Gastrocnemius medialis (tissue), 4 donors: ENCODE measurements around the gene PCSK5. TPM values are rescaled to one million over a fixed set of nuclear protein-coding genes. Genes with fewer than 3 reads are reported as not detected.

Experiments used
- ATAC-seq, 2 donors: fragments of 150-250 bp; one replicate each; pipeline ENCODE4 v1.9.1; 2016
- DNase-seq, 2 donors: peaks; one replicate each; pipeline ENCODE4 v3.0.0-alpha.2; 2019
- H3K27ac ChIP-seq, 4 donors: fragments of 200-600 bp; sonication (generic); 1 replicate in 1 of 4; 2 replicates in 3 of 4; pipeline ENCODE4 v1.5.1; 2016 to 2018; ENCODE audit warnings: mild to moderate bottlenecking in 2 of 4, moderate library complexity in 1 of 4
- H3K27me3 ChIP-seq, 3 donors: fragments of 200-600 bp; sonication (generic) in 2 of 3; 1 replicate in 1 of 3; 2 replicates in 2 of 3; pipeline versions ENCODE4 v1.5.1 to v1.6.0; 2016 to 2019; ENCODE audit warnings: mild to moderate bottlenecking in 1 of 3, moderate library complexity in 1 of 3
- H3K36me3 ChIP-seq, 2 donors: fragments of 200-600 bp; sonication (generic) in 1 of 2; one replicate each; pipeline ENCODE4 v1.5.1; 2017 to 2018
- H3K4me1 ChIP-seq, 2 donors: fragments of 200-600 bp; sonication (generic) in 1 of 2; one replicate each; pipeline ENCODE4 v1.5.1; 2016 to 2017; ENCODE audit warnings: mild to moderate bottlenecking in 2 of 2
- H3K4me3 ChIP-seq, 4 donors: fragments of 200-600 bp; sonication (generic) in 3 of 4; 1 replicate in 1 of 4; 2 replicates in 3 of 4; pipeline ENCODE4 v1.5.1; 2016 to 2019; ENCODE audit warnings: mild to moderate bottlenecking in 2 of 4
- H3K9me3 ChIP-seq, 3 donors: fragments of 200-600 bp; sonication (generic) in 2 of 3; 1 replicate in 1 of 3; 2 replicates in 2 of 3; pipeline ENCODE4 v1.5.1; 2016 to 2019
- CTCF ChIP-seq, 5 experiments: fragments of 450-650 bp in 3 of 5; fragments of 200-600 bp in 2 of 5; sonication (generic) in 2 of 5; IDR thresholded peaks in 4 of 5; conservative IDR thresholded peaks in 1 of 5; 1 replicate in 4 of 5; 2 replicates in 1 of 5; pipeline ENCODE4 v1.5.1; 2016 to 2019; ENCODE audit warnings: antibody characterized with exemption in 5 of 5, mild to moderate bottlenecking in 3 of 5, moderate library complexity in 3 of 5
- POLR2A ChIP-seq, 2 donors: fragments of 450-650 bp; IDR thresholded peaks; one replicate each; pipeline ENCODE4 v1.6.1; 2017; ENCODE audit warnings: antibody characterized with exemption in 2 of 2, mild to moderate bottlenecking in 2 of 2, moderate library complexity in 2 of 2
- in situ Hi-C, 4 donors: fragments of 200-750 bp; cut with MboI; loops; one replicate each; pipeline versions ENCODE4 v1.15.0 to v1.8.0; 2017; ENCODE audit warnings: low sequenced_read_pairs in 4 of 4
- intact Hi-C: fragments of 100-400 bp; cut with DNase I; formaldehyde crosslinking; loops from one replicate; pipeline ENCODE4 v1.15.1; 2023; ENCODE audit warnings: low total_unique reads
- total RNA-seq, 4 donors: library from RNA; depleted of rRNA; stranded (reverse); fragments of >200 nt; gene quantifications; one replicate each; pipeline versions ENCODE4 v1.1.0 to v1.2.3, GENCODE V29; 2016

The PCSK5 gene
- total RNA-seq, 4 donors from 2014 or later = 1.3 to 8.3 (median 3.2) TPM

GRCh38 chr9:75983319-75984045, 93.0 kb downstream of the PCSK5 start:
- no peak overlapping the region for H3K27ac ChIP-seq
- H3K4me3 ChIP-seq = no peak overlapping the region
- no peaks in the 10 kb centered on the region for H3K36me3 ChIP-seq
- DNase-seq (no peak), ATAC-seq (no peak)
- intact Hi-C loops (no loop called here), in situ Hi-C loops (no loop called here)
- H3K4me1 ChIP-seq = no peaks in the 10 kb centered on the region
- H3K9me3 ChIP-seq = no peaks in the 10 kb centered on the region
- H3K27me3 ChIP-seq = no peaks in the 10 kb centered on the region
- TF ChIP-seq CTCF (IDR thresholded peaks at IDR 0.05 in 4 of 5, conservative IDR thresholded peaks at IDR 0.05 in 1 of 5) = no peak
- no peak for TF ChIP-seq POLR2A (IDR thresholded peaks at IDR 0.05)

GRCh38 chr9:75985515-75985914, 95.0 kb downstream of the PCSK5 start:
- DNase-seq (no peak), ATAC-seq (no peak)
- Histone ChIP-seq H3K27me3 (no peaks in the 10 kb centered on the region), H3K4me3 (no peak overlapping the region), H3K36me3 (no peaks in the 10 kb centered on the region), H3K9me3 (no peaks in the 10 kb centered on the region), H3K4me1 (no peaks in the 10 kb centered on the region), H3K27ac (no peak overlapping the region)
- TF ChIP-seq CTCF (IDR thresholded peaks at IDR 0.05 in 4 of 5, conservative IDR thresholded peaks at IDR 0.05 in 1 of 5) = no peak
- no peak for TF ChIP-seq POLR2A (IDR thresholded peaks at IDR 0.05)
- intact Hi-C loops = no loop called here
- in situ Hi-C loops = no loop called here

GRCh38 chr9:75988663-75989062, 98.2 kb downstream of the PCSK5 start:
- in situ Hi-C loops = no loop called here
- TF ChIP-seq CTCF (IDR thresholded peaks at IDR 0.05 in 4 of 5, conservative IDR thresholded peaks at IDR 0.05 in 1 of 5) (no peak), POLR2A (IDR thresholded peaks at IDR 0.05) (no peak)
- ATAC-seq = no peak

GRCh38 chr9:75990156-75990555, 99.7 kb downstream of the PCSK5 start:
- intact Hi-C loops = no loop called here
- Histone ChIP-seq H3K27me3 (no peaks in the 10 kb centered on the region), H3K4me3 (no peak overlapping the region), H3K4me1 (no peaks in the 10 kb centered on the region), H3K36me3 (no peaks in the 10 kb centered on the region), H3K9me3 (no peaks in the 10 kb centered on the region), H3K27ac (no peak overlapping the region)
- in situ Hi-C loops = no loop called here
- TF ChIP-seq CTCF (IDR thresholded peaks at IDR 0.05 in 4 of 5, conservative IDR thresholded peaks at IDR 0.05 in 1 of 5) (no peak), POLR2A (IDR thresholded peaks at IDR 0.05) (no peak)
- ATAC-seq (no peak), DNase-seq (no peak)

More at GRCh38 chr9:75988663-75989062, 98.2 kb downstream of the PCSK5 start:
- H3K4me3 ChIP-seq = no peak overlapping the region
- no peaks in the 10 kb centered on the region for H3K27me3 ChIP-seq
- no peaks in the 10 kb centered on the region for H3K4me1 ChIP-seq
- intact Hi-C loops = no loop called here
- H3K9me3 ChIP-seq = no peaks in the 10 kb centered on the region
- H3K27ac ChIP-seq = no peak overlapping the region
- DNase-seq = no peak
- no peaks in the 10 kb centered on the region for H3K36me3 ChIP-seq
